ENCODE results near the gene NRCAM.

NRCAM gene

DNA sequence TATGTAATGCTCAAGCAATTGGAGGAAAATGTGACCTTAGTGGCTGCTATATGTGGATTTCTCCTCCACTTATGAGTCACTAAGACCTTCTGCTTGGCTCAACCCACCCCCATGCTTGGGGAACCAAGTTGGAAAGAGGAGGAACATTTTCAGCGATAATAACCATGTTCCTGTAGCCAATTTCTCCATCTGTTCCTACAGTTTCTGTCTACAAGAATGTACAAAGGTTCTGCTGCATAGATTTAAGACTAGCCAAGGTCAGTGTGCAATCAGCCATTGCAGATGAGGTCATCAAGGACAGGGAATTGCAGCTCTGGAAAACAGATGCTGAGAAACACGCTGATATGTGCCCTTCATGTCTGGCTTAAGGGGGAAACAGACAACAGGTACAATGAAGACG, 5.6 kb upstream of the NRCAM start:
- H3K4me3 ChIP-seq (ENCODE audit: low read depth in 1 of 2, low read length in 2 of 2) = no peak overlapping the region
- H3K27ac ChIP-seq (ENCODE audit: low read depth, low read length) = no peak overlapping the region
- no peak overlapping the region for H3K9ac ChIP-seq (ENCODE audit: low read depth in 1 of 2, low read length in 2 of 2)
- H3K9me3 ChIP-seq (ENCODE audit: control insufficient read depth in 1 of 2, low read length in 2 of 2) = no peaks in the 10 kb centered on the region
- H3K27me3 ChIP-seq (ENCODE audit: control insufficient read depth in 1 of 2, insufficient read depth in 2 of 2, low read length in 2 of 2) = peaks cover 16 to 19% of the 10 kb centered on the region in 2 donors
- H3K36me3 ChIP-seq (ENCODE audit: control insufficient read depth in 1 of 2, insufficient read depth in 2 of 2, low read length in 2 of 2) = no peaks in the 10 kb centered on the region
- no peaks in the 10 kb centered on the region for H3K4me1 ChIP-seq (ENCODE audit: control insufficient read depth in 1 of 2, insufficient read depth in 2 of 2, low read length in 2 of 2)

DNA sequence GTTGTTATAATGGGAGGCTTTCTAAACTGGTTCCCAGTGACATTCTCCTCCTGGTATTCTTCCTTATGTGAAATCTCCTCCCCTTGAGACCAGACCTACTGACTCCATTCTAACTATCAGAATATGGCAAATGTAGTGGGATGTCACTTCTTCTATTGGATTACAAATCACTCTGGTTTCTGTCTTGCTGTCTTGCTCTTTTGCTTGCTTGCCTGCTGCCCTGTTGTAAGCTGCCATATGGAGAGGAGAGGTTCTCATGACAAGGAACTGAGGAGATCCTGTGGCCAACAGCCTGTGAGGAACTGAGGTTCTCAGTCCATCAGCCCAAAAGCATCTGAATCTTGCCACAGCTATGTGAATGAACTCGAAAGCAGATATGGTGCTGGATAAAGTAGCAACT, 4.7 kb upstream of the NRCAM start:
- no peak overlapping the region for H3K9ac ChIP-seq (ENCODE audit: low read depth in 1 of 2, low read length in 2 of 2)
- H3K9me3 ChIP-seq (ENCODE audit: control insufficient read depth in 1 of 2, low read length in 2 of 2) = no peaks in the 10 kb centered on the region
- no peak overlapping the region for H3K4me3 ChIP-seq (ENCODE audit: low read depth in 1 of 2, low read length in 2 of 2)
- peaks cover 0 to 1% of the 10 kb centered on the region in 2 donors for H3K4me1 ChIP-seq (ENCODE audit: control insufficient read depth in 1 of 2, insufficient read depth in 2 of 2, low read length in 2 of 2)
- H3K36me3 ChIP-seq (ENCODE audit: control insufficient read depth in 1 of 2, insufficient read depth in 2 of 2, low read length in 2 of 2) = no peaks in the 10 kb centered on the region
- no peak overlapping the region for H3K27ac ChIP-seq (ENCODE audit: low read depth, low read length)
- H3K27me3 ChIP-seq (ENCODE audit: control insufficient read depth in 1 of 2, insufficient read depth in 2 of 2, low read length in 2 of 2) = peaks cover 17 to 21% of the 10 kb centered on the region in 2 donors

DNA sequence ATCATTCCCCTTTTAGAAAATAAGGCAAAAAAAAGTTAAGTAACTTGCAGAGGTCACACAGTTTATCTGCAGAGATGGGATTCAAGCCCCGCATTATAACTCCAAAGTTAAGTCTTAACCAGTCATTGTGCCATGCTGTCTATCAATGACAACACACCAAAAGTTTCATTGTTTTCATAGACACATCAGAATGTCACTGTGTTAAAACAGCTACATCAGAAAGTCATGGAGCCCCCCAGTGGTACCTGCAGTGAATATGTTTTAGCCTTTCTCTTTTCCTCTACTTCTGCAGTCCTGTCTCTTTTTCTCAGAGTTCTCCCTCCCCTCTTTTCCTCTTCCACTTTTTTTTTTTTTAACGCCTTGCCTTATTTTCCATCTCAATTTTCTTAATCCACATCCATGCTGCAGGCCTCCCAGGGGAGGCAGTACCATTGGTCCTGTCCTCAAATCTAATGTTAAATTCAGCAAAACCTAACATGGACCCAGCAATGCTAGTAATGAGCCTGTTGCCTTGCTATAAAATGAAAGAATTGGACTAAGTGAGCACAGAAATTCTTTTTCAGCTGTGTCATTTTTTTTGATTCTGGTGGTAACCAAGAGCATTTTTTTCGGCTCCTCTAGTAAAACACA, 3.8 kb upstream of the NRCAM start:
- Histone ChIP-seq H3K27me3 (ENCODE audit: control insufficient read depth in 1 of 2, insufficient read depth in 2 of 2, low read length in 2 of 2) (peaks cover 24 to 29% of the 10 kb centered on the region in 2 donors), H3K9ac (ENCODE audit: low read depth in 1 of 2, low read length in 2 of 2) (no peak overlapping the region), H3K4me1 (ENCODE audit: control insufficient read depth in 1 of 2, insufficient read depth in 2 of 2, low read length in 2 of 2) (peaks cover 0 to 3% of the 10 kb centered on the region in 2 donors), H3K36me3 (ENCODE audit: control insufficient read depth in 1 of 2, insufficient read depth in 2 of 2, low read length in 2 of 2) (no peaks in the 10 kb centered on the region), H3K4me3 (ENCODE audit: low read depth in 1 of 2, low read length in 2 of 2) (no peak overlapping the region), H3K27ac (ENCODE audit: low read depth, low read length) (no peak overlapping the region), H3K9me3 (ENCODE audit: control insufficient read depth in 1 of 2, low read length in 2 of 2) (no peaks in the 10 kb centered on the region)

DNA sequence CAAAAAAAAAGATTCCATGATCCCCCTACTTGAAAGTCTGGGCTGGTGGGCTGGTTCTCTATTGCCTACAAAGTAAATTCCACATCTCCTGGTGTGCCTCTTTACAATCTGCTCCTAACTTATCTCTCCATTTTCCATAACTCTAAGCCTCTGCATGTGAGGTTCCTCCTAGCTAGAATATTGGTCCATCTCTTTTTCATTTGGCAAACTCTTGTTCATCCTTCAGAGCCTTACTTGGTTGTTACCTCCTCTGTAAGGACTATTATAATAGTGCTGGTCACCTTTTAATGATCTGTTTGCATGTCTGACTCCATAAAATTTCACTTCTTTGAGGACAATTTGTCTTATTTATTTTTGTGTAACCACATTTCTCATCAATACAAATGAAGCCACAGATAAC, 1.6 kb upstream of the NRCAM start:
- Histone ChIP-seq H3K36me3 (ENCODE audit: control insufficient read depth in 1 of 2, insufficient read depth in 2 of 2, low read length in 2 of 2) (no peaks in the 10 kb centered on the region), H3K9ac (ENCODE audit: low read depth in 1 of 2, low read length in 2 of 2) (no peak overlapping the region), H3K27ac (ENCODE audit: low read depth, low read length) (no peak overlapping the region), H3K9me3 (ENCODE audit: control insufficient read depth in 1 of 2, low read length in 2 of 2) (no peaks in the 10 kb centered on the region), H3K27me3 (ENCODE audit: control insufficient read depth in 1 of 2, insufficient read depth in 2 of 2, low read length in 2 of 2) (peaks cover 44 to 47% of the 10 kb centered on the region in 2 donors), H3K4me3 (ENCODE audit: low read depth in 1 of 2, low read length in 2 of 2) (no peak overlapping the region), H3K4me1 (ENCODE audit: control insufficient read depth in 1 of 2, insufficient read depth in 2 of 2, low read length in 2 of 2) (peaks cover 0 to 3% of the 10 kb centered on the region in 2 donors)

DNA sequence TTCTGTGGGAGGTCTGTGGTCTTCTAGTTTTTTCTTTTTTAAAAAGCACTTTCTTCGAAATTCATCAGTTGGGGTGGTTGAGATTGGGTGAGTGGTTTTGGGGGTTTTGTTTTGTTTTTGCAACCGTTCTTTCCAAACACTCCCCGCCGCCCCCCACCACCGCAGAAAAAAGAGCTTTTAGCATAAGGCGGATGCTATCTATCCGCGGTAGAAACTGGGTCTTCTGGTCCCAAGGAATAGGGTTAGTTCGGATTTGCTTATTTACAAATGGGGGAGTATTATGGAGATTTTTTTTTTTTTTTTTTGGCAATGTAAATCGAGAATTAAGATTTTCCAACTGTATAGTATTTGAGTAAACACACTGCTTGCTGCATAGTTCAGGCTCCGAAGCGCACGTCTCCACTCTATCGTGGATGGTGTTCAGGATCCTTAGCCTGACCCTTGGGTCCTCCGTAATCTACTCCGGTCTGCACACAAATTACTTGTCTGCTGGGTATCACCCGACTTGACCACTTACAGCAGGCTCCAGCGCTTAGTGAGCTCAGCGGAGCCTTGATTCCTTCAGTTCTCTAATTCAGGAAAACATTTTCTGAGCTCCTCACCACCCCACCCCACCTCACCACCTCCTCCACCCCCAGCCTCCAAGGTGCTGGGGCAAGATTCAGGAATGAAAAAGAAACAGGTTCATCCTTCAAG, 757 bp upstream of the NRCAM start:
- H3K27me3 ChIP-seq (ENCODE audit: control insufficient read depth in 1 of 2, insufficient read depth in 2 of 2, low read length in 2 of 2) = peaks cover 47 to 50% of the 10 kb centered on the region in 2 donors
- H3K27ac ChIP-seq (ENCODE audit: low read depth, low read length) = no peak overlapping the region
- H3K4me3 ChIP-seq (ENCODE audit: low read depth in 1 of 2, low read length in 2 of 2) = no peak overlapping the region
- H3K4me1 ChIP-seq (ENCODE audit: control insufficient read depth in 1 of 2, insufficient read depth in 2 of 2, low read length in 2 of 2) = peaks cover 0 to 3% of the 10 kb centered on the region in 2 donors
- H3K9ac ChIP-seq (ENCODE audit: low read depth in 1 of 2, low read length in 2 of 2) = no peak overlapping the region
- no peaks in the 10 kb centered on the region for H3K9me3 ChIP-seq (ENCODE audit: control insufficient read depth in 1 of 2, low read length in 2 of 2)
- H3K36me3 ChIP-seq (ENCODE audit: control insufficient read depth in 1 of 2, insufficient read depth in 2 of 2, low read length in 2 of 2) = no peaks in the 10 kb centered on the region

DNA sequence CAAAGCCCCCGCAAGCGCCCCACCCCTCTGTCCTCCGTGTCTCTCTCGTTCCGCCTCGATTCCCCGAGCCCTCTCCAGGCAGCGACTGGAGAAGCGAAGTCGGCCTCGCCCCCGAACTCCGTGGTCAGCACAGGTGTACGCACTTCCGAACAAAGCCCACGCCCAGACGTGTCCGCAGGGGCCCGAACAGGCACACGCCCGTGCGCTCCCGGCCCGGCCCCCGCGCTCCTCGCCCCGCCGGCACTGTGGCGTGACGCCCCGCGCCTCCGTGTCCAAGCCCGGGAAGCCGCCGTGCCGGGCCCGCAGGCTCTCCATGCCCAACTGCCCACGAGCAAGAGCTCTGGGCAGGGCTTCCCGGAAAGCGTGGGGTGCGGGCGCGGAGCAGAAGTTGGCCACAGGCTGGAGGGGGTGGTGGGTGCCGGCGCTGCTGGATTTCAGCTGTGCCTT, 662 bp downstream of the NRCAM start:
- Histone ChIP-seq H3K27me3 (ENCODE audit: control insufficient read depth in 1 of 2, insufficient read depth in 2 of 2, low read length in 2 of 2) (peaks cover 47 to 52% of the 10 kb centered on the region in 2 donors), H3K27ac (ENCODE audit: low read depth, low read length) (no peak overlapping the region), H3K4me1 (ENCODE audit: control insufficient read depth in 1 of 2, insufficient read depth in 2 of 2, low read length in 2 of 2) (peaks cover 0 to 3% of the 10 kb centered on the region in 2 donors), H3K9me3 (ENCODE audit: control insufficient read depth in 1 of 2, low read length in 2 of 2) (no peaks in the 10 kb centered on the region), H3K9ac (ENCODE audit: low read depth in 1 of 2, low read length in 2 of 2) (no peak overlapping the region), H3K4me3 (ENCODE audit: low read depth in 1 of 2, low read length in 2 of 2) (peak overlapping the region; percentile 47 to 61), H3K36me3 (ENCODE audit: control insufficient read depth in 1 of 2, insufficient read depth in 2 of 2, low read length in 2 of 2) (no peaks in the 10 kb centered on the region)

DNA sequence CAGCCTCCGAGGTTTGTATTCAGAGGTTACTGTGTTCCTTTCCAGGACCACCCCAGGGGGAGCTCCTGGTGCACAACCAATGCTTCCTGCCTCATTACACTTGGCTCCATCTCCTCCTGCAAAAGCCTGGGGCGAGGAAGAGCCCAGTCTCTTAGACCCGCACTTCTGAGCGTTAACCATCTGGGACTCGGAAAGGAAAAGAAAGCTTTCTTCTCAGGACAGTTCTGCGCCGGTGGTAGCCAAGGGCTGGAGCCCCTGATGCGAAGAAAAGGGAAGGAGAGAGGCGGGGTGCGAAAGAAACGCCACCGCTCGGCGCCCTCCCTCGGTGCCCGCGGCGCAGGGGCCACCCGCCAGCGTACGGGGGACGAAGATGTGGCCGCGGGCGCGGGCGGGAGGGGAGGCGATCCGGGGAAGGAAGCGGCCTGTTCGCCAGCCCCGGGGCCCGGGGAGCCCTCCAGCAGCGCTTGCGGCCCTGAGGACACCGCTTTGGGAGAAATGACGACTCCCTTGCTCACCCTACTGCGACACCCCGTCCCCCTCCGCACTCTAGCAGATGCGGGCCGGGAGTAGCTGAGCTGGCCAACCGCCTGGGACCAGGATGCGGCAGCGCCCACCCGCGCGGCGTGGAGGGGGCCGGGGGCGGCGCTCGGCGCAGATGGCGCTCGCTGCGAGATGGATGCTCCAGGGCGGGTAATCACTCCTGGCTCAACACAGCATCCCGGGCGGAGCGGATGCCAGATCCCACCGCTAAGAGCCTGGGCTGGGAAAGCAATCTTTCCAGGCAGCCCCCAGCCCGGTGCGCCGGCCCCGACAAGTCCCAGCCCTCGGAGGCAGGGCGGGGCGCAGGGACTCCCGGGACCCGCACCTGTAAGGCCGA, 1.3 kb downstream of the NRCAM start:
- Histone ChIP-seq H3K27ac (ENCODE audit: low read depth, low read length) (no peak overlapping the region), H3K9ac (ENCODE audit: low read depth in 1 of 2, low read length in 2 of 2) (no peak overlapping the region), H3K27me3 (ENCODE audit: control insufficient read depth in 1 of 2, insufficient read depth in 2 of 2, low read length in 2 of 2) (peaks cover 47 to 52% of the 10 kb centered on the region in 2 donors), H3K9me3 (ENCODE audit: control insufficient read depth in 1 of 2, low read length in 2 of 2) (no peaks in the 10 kb centered on the region), H3K4me1 (ENCODE audit: control insufficient read depth in 1 of 2, insufficient read depth in 2 of 2, low read length in 2 of 2) (peaks cover 0 to 3% of the 10 kb centered on the region in 2 donors), H3K36me3 (ENCODE audit: control insufficient read depth in 1 of 2, insufficient read depth in 2 of 2, low read length in 2 of 2) (no peaks in the 10 kb centered on the region), H3K4me3 (ENCODE audit: low read depth in 1 of 2, low read length in 2 of 2) (peak overlapping the region; percentile 47 to 61)

DNA sequence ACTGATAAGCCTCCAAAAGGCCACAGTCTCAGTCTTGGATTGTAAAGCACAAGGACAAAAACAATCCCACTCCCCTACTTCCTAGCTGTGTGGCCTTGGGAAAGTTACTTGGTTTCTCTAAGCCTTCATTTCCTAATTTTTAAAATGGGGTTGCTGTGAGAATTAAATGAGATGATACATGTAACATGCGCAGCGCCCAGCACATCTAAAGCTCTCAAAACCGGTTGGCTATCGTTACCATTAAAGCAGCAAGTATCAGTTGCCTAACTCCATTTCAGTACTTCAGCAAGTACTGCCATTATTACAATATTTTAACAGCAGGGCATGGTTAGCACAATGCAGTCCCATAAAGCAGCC, 1.9 kb downstream of the NRCAM start:
- Histone ChIP-seq H3K27ac (ENCODE audit: low read depth, low read length) (no peak overlapping the region), H3K4me1 (ENCODE audit: control insufficient read depth in 1 of 2, insufficient read depth in 2 of 2, low read length in 2 of 2) (peaks cover 0 to 3% of the 10 kb centered on the region in 2 donors), H3K9ac (ENCODE audit: low read depth in 1 of 2, low read length in 2 of 2) (no peak overlapping the region), H3K36me3 (ENCODE audit: control insufficient read depth in 1 of 2, insufficient read depth in 2 of 2, low read length in 2 of 2) (no peaks in the 10 kb centered on the region), H3K27me3 (ENCODE audit: control insufficient read depth in 1 of 2, insufficient read depth in 2 of 2, low read length in 2 of 2) (peaks cover 47 to 53% of the 10 kb centered on the region in 2 donors), H3K9me3 (ENCODE audit: control insufficient read depth in 1 of 2, low read length in 2 of 2) (no peaks in the 10 kb centered on the region), H3K4me3 (ENCODE audit: low read depth in 1 of 2, low read length in 2 of 2) (peak overlapping the region in 1 of 2 donors; percentile 61)

DNA sequence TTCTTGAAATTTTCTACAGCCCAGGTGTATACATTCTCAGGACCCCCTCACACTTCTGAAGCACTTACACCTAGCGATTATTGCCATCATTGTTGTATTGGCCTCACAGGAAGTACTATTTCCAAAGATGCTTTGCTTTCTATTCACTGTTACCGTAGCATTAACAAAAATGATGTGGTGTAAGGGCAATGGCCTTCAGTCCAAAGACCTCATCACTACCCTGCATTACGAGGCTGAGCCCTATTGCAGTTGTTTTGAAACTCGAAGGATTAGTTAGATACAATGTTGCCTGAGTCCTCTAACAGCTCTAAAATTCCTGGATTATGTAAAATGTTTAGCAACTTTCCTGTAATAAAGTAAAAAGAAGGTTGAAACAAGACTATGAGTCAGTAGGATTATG, 2.9 kb downstream of the NRCAM start:
- H3K27ac ChIP-seq (ENCODE audit: low read depth, low read length) = no peak overlapping the region

DNA sequence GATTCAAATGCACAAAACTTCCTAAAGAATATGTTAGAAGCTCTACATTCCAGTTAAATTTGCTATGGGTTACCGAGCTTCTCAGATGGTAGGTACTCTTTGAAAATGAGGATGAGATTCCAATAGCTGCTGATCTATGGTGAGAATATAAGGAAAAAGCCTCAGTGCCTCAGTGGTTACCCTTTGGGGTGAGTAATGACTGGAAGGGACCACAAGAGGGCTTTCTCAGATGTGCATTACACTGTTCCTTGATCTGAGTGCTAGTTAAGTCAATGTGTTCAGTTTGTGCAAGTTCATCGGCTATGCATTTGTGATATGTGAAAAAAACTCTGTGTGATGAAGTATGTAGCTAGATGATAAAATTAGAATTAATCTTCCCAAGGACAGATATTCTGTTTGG, 3.5 kb downstream of the NRCAM start:
- H3K36me3 ChIP-seq (ENCODE audit: control insufficient read depth in 1 of 2, insufficient read depth in 2 of 2, low read length in 2 of 2) = no peaks in the 10 kb centered on the region
- peaks cover 0 to 3% of the 10 kb centered on the region in 2 donors for H3K4me1 ChIP-seq (ENCODE audit: control insufficient read depth in 1 of 2, insufficient read depth in 2 of 2, low read length in 2 of 2)
- no peaks in the 10 kb centered on the region for H3K9me3 ChIP-seq (ENCODE audit: control insufficient read depth in 1 of 2, low read length in 2 of 2)
- peaks cover 36 to 52% of the 10 kb centered on the region in 2 donors for H3K27me3 ChIP-seq (ENCODE audit: control insufficient read depth in 1 of 2, insufficient read depth in 2 of 2, low read length in 2 of 2)
- no peak overlapping the region for H3K27ac ChIP-seq (ENCODE audit: low read depth, low read length)
- no peak overlapping the region for H3K9ac ChIP-seq (ENCODE audit: low read depth in 1 of 2, low read length in 2 of 2)
- no peak overlapping the region for H3K4me3 ChIP-seq (ENCODE audit: low read depth in 1 of 2, low read length in 2 of 2)

More for the DNA sequence above, 2.9 kb downstream of the NRCAM start:
- Histone ChIP-seq H3K4me3 (ENCODE audit: low read depth in 1 of 2, low read length in 2 of 2) (no peak overlapping the region), H3K9ac (ENCODE audit: low read depth in 1 of 2, low read length in 2 of 2) (no peak overlapping the region), H3K36me3 (ENCODE audit: control insufficient read depth in 1 of 2, insufficient read depth in 2 of 2, low read length in 2 of 2) (no peaks in the 10 kb centered on the region), H3K4me1 (ENCODE audit: control insufficient read depth in 1 of 2, insufficient read depth in 2 of 2, low read length in 2 of 2) (peaks cover 0 to 3% of the 10 kb centered on the region in 2 donors), H3K27me3 (ENCODE audit: control insufficient read depth in 1 of 2, insufficient read depth in 2 of 2, low read length in 2 of 2) (peaks cover 42 to 59% of the 10 kb centered on the region in 2 donors), H3K9me3 (ENCODE audit: control insufficient read depth in 1 of 2, low read length in 2 of 2) (no peaks in the 10 kb centered on the region)
